Activated naive CD8-positive, alpha-beta T cell treated with anti-CD3 and anti-CD28 coated beads, Interleukin-2, amount 50 U/mL, for 24 hours (primary cell): ENCODE results near the gene ACAA1.
A peak's percentile ranks its signal among the peaks of the same experiment; 100 is the strongest.
"Not testable (repeated sequence)": the region's sequence is repeated elsewhere in the genome, so short reads cannot be mapped to it uniquely, and the experiment has no call there.

Source experiments
- ATAC-seq: fragments of 150-1000 bp; cut with Tn5 transposase; one replicate; pipeline ENCODE4 v1.10.0; 2021
- DNase-seq: peaks from one replicate; pipeline ENCODE4 v3.0.0; 2021
- H3K27ac Mint-ChIP-seq: one replicate; pipeline ENCODE4 v1.8.0; 2021; ENCODE audit warnings: mild to moderate bottlenecking, mixed read lengths
- H3K27me3 Mint-ChIP-seq: one replicate; pipeline ENCODE4 v1.8.0; 2021; ENCODE audit warnings: mixed read lengths
- H3K36me3 Mint-ChIP-seq: one replicate; pipeline ENCODE4 v1.8.0; 2021; ENCODE audit warnings: low read depth, mixed read lengths
- H3K4me1 Mint-ChIP-seq: one replicate; pipeline ENCODE4 v1.8.0; 2021; ENCODE audit warnings: mixed read lengths
- H3K4me3 Mint-ChIP-seq: one replicate; pipeline ENCODE4 v1.8.0; 2021; ENCODE audit warnings: mild to moderate bottlenecking, moderate library complexity, mixed read lengths
- H3K9me3 Mint-ChIP-seq: one replicate; pipeline ENCODE4 v1.8.0; 2021; ENCODE audit warnings: mixed read lengths

The ACAA1 gene

DNA sequence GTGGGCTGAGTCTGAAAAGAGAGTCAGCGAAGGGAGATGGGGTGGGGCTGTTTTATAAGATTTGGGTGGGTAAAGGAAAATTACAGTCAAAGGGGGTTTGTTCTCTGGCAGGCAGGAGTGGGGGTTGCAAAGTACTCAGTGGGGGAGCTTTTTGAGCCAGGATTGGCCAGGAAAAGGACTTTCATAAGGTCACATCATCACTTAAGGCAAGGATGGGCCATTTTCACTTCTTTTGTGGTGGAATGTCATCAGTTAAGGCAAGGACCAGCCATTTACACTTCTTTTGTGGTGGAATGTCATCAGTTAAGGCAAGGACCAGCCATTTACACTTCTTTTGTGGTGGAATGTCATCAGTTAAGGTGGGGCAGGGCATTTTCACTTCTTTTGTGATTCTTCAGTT, 53.7 kb downstream of the ACAA1 start:
- DNase-seq, ATAC-seq, H3K4me1 Mint-ChIP-seq, H3K36me3 Mint-ChIP-seq, H3K4me3 Mint-ChIP-seq, H3K27me3 Mint-ChIP-seq, H3K9me3 Mint-ChIP-seq, H3K27ac Mint-ChIP-seq: not testable (repeated sequence)

DNA sequence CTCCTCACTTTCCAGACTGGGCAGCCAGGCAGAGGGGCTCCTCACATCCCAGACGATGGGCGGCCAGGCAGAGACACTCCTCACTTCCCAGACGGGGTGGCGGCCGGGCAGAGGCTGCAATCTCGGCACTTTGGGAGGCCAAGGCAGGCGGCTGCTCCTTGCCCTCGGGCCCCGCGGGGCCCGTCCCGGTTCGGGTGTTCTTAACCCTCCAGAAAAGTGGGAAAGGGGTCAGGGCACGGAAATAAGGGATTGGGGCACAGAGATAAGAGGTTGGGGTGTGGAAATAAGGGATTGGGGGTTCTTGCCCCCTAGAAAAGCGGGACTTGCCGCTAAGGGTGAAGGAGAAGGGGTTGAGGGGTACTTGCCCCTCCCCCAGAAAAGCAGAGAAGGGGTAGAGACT, 54.6 kb downstream of the ACAA1 start:
- not testable (repeated sequence) for H3K36me3 Mint-ChIP-seq, H3K4me1 Mint-ChIP-seq, H3K27ac Mint-ChIP-seq, H3K9me3 Mint-ChIP-seq, ATAC-seq, H3K27me3 Mint-ChIP-seq, DNase-seq, H3K4me3 Mint-ChIP-seq

DNA sequence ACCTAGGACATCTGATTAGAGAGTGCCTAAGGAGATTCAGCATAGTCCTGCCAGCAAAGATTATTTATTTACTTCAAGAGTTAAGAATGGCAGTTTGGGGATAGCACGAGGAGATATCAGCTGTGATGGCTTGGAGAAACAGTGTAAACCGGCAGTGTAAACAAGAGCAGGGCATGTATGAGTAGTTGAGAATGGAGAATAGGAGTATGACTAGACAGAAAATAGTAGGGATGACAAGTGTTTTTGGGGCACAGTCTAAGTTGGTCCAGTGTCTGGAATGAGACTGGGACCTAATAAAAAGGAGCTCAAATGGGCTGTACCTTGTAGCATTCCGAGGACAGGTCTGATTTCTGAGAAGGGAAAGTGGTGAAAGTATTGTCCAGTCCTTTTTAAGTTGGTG, 59.9 kb downstream of the ACAA1 start:
- not testable (repeated sequence) for H3K27me3 Mint-ChIP-seq, H3K36me3 Mint-ChIP-seq, H3K4me1 Mint-ChIP-seq, H3K4me3 Mint-ChIP-seq, DNase-seq, H3K9me3 Mint-ChIP-seq, ATAC-seq
- H3K27ac Mint-ChIP-seq, result peak overlapping the region; percentile 22
